Glutamatergic neuron (in vitro differentiated cells): ENCODE data around the gene ZNF593OS. TPM values are rescaled to one million over a fixed set of nuclear protein-coding genes. Genes with fewer than 3 reads are reported as not detected.

ENCODE experiments used
- DNase-seq: peaks from one replicate; pipeline ENCODE4 v3.0.0; 2022
- H3K27ac Mint-ChIP-seq: one replicate; pipeline ENCODE4 v1.8.0; 2020; ENCODE audit warnings: mild to moderate bottlenecking, mixed read lengths, inconsistent platforms; ENCODE audit not compliant: unreplicated experiment
- H3K27me3 Mint-ChIP-seq: one replicate; pipeline ENCODE4 v1.8.0; 2020; ENCODE audit warnings: mild to moderate bottlenecking, moderate library complexity, mixed read lengths, inconsistent platforms; ENCODE audit not compliant: unreplicated experiment
- H3K36me3 Mint-ChIP-seq: one replicate; pipeline ENCODE4 v1.8.0; 2020; ENCODE audit warnings: mild to moderate bottlenecking, mixed read lengths, inconsistent platforms; ENCODE audit not compliant: unreplicated experiment
- H3K4me1 Mint-ChIP-seq: one replicate; pipeline ENCODE4 v1.8.0; 2020; ENCODE audit warnings: mild to moderate bottlenecking, low read depth, mixed read lengths, inconsistent platforms; ENCODE audit not compliant: unreplicated experiment
- H3K4me3 Mint-ChIP-seq: one replicate; pipeline ENCODE4 v1.8.0; 2020; ENCODE audit warnings: mild to moderate bottlenecking, mixed read lengths, inconsistent platforms; ENCODE audit not compliant: unreplicated experiment
- H3K9me3 Mint-ChIP-seq: one replicate; pipeline ENCODE4 v1.8.0; 2020; ENCODE audit warnings: mild to moderate bottlenecking, moderate library complexity, mixed read lengths, inconsistent platforms; ENCODE audit not compliant: unreplicated experiment
- CTCF ChIP-seq: fragments of 200-600 bp; sonication (generic); IDR thresholded peaks from one replicate; pipeline ENCODE4 v1.5.0; 2021; ENCODE audit not compliant: partially characterized antibody, unreplicated experiment
- total RNA-seq: library from RNA; stranded (reverse); fragmentation: NEBNext Ultra II Directional; extraction: Animal tissue kit (Norgen Biotek cat#: 25700); gene quantifications from one replicate; pipeline ENCODE4 v1.2.1, GENCODE V29; 2021; ENCODE audit not compliant: unreplicated experiment

ZNF593OS gene
- total RNA-seq, 1 donor from 2014 or later = 4.2 TPM

DNA sequence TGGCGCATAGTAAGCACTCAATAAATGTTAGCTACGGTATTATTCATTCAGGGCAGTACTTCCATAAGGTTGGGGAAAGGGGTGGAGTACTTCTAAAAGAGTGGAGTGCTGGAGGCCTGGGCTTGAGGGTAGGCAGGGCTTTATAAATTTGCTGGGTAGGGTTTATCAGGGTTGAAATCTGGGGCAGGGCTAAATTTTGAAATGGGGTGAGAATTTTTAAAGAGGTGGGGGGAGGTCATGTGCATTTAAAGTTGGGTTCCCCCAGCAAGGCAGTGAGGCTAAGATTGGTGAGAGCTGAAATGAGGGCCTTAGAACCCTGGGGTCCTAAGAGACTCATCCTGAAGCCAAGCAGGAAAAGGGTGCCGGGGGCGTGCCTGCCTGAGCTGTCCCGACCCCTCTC lies 28.8 kb upstream of the ZNF593OS start:
- DNase-seq = no peak
- H3K4me3 Mint-ChIP-seq = no peak overlapping the region
- peaks cover 4% of the 10 kb centered on the region for H3K9me3 Mint-ChIP-seq
- H3K27me3 Mint-ChIP-seq = peaks cover 10% of the 10 kb centered on the region
- no peak overlapping the region for H3K27ac Mint-ChIP-seq
- H3K4me1 Mint-ChIP-seq = peaks cover 19% of the 10 kb centered on the region
- H3K36me3 Mint-ChIP-seq = no peaks in the 10 kb centered on the region
- TF ChIP-seq CTCF = no peak

GRCh38 chr1:26197813-26198212 lies 26.2 kb upstream of the ZNF593OS start:
- no peak overlapping the region for H3K4me3 Mint-ChIP-seq
- peaks cover 4% of the 10 kb centered on the region for H3K9me3 Mint-ChIP-seq
- peaks cover 5% of the 10 kb centered on the region for H3K4me1 Mint-ChIP-seq
- no peak for DNase-seq
- peaks cover 7% of the 10 kb centered on the region for H3K27me3 Mint-ChIP-seq
- H3K27ac Mint-ChIP-seq = no peak overlapping the region
- H3K36me3 Mint-ChIP-seq = no peaks in the 10 kb centered on the region
- TF ChIP-seq CTCF = no peak

- no peak overlapping the region for H3K4me3 Mint-ChIP-seq
- no peak for TF ChIP-seq CTCF
- H3K36me3 Mint-ChIP-seq = no peaks in the 10 kb centered on the region
- peaks cover 7% of the 10 kb centered on the region for H3K27me3 Mint-ChIP-seq
- peaks cover 5% of the 10 kb centered on the region for H3K4me1 Mint-ChIP-seq
- H3K9me3 Mint-ChIP-seq = peaks cover 4% of the 10 kb centered on the region
- H3K27ac Mint-ChIP-seq = no peak overlapping the region
- DNase-seq = no peak
These were observed 25.7 kb upstream of the ZNF593OS start for GRCh38 chr1:26197301-26197700.

- TF ChIP-seq CTCF = no peak
- H3K9me3 Mint-ChIP-seq = peaks cover 4% of the 10 kb centered on the region
- H3K27me3 Mint-ChIP-seq = peaks cover 4% of the 10 kb centered on the region
- H3K27ac Mint-ChIP-seq = no peak overlapping the region
- H3K36me3 Mint-ChIP-seq = no peaks in the 10 kb centered on the region
- peaks cover under 1% of the 10 kb centered on the region for H3K4me1 Mint-ChIP-seq
- DNase-seq = no peak
- no peak overlapping the region for H3K4me3 Mint-ChIP-seq
These were observed 24.2 kb upstream of the ZNF593OS start for GRCh38 chr1:26195805-26196204.

DNA sequence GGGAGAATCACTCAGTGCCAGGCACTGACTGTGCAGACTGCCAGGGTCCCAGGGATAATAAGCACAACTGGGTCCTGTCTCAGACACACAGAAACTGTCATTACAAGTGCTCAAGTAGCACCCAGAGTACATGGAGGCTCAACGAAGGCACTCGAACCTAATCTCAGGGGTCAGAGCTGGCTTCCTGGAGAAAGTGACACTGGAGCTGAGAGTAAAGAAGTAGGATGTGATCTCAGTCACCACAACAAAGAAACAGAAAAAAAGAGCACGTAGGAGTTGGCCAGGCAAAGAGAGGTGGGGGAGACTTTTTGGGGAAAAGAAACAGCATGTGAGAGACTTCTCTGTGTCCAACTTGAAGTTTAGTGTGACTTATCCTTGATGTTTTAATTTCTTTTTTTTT lies 20.1 kb upstream of the ZNF593OS start:
- H3K27ac Mint-ChIP-seq = no peak overlapping the region
- H3K36me3 Mint-ChIP-seq = peaks cover 4% of the 10 kb centered on the region
- peaks cover 6% of the 10 kb centered on the region for H3K27me3 Mint-ChIP-seq
- H3K4me1 Mint-ChIP-seq = no peaks in the 10 kb centered on the region
- no peak overlapping the region for H3K4me3 Mint-ChIP-seq
- H3K9me3 Mint-ChIP-seq = peaks cover 2% of the 10 kb centered on the region
- TF ChIP-seq CTCF = no peak
- no peak for DNase-seq
